ENCODE measurements around the gene TBC1D22A.

Gene TBC1D22A

DNA sequence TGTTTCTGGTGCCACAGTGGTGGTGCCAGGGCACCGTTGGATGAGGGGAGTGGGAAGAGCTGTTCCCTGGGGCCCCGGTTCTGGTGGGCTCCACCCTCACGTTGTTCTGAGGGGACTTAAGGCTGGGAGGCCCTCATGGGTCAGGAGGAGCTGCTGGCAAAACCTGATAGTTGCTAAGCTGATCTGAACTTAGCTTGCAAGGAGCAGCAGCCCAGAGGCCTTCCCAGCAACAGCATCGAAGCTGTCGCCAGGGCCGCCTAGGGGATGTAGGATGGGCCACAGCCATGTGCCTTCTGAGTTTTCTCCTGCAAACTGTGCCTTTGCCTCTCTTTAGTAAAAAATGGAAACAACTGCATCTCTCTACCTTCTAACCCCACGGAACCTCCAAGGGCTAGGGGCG is 240.2 kb downstream of the TBC1D22A start:
- DNase-seq = no peak

DNA sequence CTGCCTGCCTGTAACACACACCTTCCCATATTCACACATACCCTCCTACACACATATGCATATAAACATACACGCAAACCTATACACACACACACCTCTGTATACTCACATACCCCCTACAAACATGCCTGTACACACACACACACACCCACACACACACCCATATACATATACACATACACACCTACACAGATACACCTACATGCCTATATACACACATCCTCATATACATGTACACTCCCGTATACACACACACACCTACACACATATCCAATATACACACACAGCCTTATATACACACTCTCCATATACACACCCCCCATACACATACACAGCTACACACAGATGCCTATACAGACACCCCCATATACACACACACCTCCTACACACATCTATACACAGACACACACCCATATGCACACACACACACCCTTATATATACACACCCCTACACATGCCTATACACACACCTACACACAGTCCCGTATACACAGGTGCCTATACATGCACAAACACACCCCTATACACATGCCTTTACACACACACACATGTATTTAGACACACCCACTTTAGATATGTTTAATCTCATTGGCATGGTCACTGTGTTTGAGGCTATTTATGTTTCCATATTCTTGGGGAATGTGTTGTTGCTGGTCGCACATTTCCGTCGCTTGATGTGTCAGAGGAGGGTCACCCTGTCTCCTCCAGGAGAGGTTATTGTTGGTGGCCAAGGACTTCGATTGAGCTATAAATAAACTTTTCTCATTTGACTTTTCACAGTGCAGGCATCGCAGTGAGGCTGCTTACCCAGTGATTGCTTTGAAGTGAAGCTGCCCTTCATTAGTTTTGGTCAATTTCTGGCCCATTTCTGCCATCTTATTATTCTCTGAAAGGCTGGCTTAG is 243.3 kb downstream of the TBC1D22A start:
- DNase-seq = no peak

DNA sequence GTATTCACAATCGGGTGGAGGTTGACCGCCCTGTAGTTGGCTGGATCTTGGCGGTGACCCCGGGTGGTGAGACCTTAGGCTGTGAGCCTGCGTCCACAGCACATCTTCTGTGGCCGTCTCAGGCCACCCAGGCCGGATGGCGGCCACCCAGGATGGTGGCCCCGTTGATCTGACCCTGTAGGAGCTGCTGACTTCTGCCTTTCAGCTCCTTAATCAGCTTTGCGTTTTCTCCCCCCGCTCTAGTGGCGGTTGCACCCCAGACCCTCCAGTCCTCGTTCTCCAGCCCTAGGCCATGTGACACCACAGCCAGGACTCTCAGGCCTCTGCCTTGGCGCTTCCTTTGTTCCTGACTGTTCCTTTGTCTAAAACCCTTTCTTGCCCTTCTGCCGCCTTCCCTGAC is 244.0 kb downstream of the TBC1D22A start:
- no peak for DNase-seq

DNA sequence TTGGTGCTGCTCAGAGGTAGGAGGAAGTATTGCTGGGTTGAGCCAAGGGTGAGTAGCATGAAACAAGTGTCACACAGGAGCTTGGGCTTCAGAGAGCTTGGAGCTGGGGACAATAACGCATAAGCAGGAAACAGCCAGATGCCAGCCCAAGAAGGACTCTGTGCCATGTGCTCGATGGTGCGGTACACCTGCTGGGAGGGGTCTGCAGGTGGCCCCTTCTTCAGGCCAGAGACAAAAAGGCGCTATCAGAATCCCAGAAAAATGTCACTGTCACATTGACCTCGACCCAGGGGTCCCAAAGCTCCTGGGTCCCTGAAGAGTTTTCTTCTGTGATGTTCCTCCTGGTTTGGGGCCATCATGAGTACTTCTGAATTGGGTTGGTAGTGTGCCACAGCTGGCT is 244.4 kb downstream of the TBC1D22A start:
- DNase-seq = no peak

DNA sequence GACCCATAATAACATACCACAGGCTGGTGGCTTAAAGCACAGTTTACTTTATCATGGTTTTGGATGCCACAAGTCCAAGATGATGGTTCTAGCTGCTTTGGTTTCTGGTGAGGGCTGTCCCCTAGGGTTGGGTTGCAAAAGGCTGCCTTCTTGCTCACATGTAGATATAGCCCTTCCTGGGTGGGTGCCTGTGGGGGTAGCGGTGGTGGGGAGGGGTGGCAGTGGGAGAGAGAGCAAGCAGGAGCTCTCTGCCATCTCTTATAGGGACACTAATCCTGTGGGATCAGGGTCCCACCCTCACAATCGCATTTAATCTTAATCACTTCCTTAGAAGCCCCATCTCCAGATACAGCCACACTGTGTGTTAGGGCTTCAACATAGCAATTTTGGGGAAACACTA is 245.0 kb downstream of the TBC1D22A start:
- no peak for DNase-seq

DNA sequence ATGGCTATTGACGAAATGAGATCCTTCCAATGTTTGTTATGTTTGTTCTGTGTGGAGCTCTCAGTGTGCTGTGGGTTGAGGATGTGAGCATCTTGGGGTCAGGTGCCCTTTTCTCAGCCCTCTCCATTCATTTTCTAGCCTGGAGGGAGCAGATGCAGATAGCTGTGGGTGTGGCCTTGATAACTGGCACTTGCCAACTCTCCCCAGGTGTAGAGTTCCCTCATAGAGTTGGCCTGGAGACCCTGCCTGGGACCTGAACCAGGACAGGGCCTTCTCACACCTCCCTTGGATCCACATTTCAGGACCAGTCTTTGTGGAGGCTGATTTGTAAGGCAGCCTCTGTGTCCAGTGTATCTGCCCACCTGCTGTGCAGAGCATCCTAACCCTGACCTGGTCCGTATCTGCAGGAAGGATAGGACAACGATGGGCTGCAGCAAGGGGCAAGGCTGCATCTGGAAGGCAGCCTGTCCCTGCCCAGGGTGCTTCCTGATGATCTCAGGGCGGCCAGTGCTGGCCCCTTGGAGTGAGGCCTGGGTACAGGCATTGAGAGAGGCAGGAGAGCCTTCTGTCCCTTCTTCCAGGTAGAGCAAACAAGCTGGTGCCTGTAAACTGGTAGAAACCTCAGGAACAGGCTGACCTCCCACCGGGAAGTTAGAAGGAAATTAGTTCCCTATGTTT is 245.9 kb downstream of the TBC1D22A start:
- no peak for DNase-seq

DNA sequence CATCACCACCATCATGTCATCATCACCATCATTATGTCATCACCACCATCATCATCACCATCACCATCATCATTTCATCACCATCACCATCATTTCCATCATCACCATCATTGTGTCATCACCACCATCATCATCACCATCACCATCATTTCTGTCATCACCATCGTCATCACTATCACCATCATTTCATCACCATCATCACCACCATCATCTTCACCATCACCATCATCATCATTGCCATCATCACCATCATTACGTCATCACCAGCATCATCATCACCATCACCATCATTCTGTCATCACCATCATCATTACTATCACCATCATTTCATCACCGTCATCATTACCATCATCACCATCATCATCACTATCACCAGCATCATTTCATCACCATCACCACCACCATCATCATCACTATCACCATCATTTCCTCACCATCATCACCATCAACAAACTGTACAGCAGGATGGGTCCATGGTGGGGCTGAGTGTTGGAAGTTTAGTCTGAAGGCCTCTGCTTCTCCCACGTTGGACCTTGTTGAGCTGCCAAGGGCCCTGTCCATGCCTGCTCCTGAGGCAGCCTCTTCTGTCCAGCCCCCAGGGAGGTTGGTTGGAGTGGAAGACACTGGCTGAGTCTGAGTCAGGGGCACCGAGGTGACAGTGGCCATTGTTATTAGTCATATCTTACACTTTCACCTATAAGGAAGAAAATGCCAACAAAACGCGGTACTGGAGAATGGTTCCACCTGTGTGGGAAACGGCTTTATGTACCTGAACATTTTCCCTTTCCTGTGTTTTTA is 247.1 kb downstream of the TBC1D22A start:
- DNase-seq = no peak

DNA sequence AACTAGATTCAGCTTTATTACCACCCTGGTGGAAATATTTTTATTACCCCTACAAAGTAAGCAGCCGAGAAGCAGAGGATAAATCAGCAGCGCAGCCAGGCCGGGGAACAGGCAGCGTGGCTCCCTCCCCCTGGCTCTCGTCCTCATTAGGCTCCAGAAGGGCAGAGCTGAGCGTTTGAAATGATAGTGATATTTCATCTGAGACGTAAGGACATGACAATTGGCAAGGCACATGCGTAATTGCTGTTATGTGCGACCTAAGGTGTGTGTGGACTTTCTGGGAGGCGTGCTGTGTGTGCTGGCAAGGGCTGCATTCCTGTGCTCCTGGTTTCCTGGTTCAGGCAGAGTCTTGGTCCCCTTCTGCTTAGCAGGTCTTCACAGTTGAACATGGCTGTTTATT is 247.8 kb downstream of the TBC1D22A start:
- no peak for DNase-seq

DNA sequence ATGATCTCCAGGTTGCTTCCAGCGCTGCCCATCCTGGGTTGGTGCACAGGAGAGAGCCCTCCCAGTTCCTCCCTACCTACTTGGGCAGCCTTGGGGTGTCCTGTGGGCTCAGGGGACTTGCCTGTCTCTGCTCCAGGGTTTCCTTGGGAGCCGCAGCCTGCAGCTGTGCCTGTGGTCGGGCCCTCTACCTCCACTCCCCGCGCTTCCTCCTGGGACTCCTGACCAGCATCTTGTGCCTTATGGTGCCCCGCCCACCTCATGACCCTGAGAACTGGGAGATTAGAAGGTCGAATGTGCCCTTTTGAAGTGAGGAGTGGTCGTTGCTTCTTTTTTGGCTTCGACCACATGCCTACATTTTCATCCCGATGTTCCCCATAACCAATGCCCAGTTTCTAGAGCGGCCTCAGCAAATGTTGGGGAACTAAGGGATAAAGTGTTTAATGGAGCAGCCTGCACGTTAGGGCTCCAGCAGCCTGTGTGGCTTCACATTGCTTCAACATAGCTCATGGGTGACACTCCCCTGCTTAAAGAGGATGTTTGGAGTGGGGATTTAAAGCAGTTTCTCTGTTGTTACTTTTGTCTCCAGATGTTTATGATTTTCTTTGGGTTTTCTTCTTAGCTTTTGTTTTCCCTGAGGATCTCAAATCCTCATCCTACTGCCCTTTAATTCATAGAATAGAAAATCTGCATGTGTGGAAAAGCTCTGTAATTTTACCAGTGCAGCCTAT is 248.8 kb downstream of the TBC1D22A start:
- DNase-seq = no peak

DNA sequence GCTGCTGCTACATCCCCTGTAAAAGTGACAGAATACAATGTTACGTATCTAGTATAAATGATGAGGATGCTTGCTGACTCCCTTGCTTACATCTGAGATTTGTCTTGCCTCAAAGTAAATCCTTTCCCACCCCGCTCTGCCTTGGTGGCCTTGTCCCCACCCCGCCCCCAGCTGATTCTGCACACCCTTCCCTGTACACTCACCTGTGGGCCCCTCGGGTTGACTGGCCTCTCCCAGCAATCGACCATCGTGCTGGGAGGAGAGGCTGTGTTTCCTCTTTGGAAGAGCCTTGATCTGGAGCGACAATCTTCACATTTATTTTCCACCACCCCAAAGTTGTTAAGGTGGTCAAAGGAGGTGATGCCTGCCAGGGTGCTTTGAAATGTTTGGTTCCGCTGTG is 249.4 kb downstream of the TBC1D22A start:
- no peak for DNase-seq

DNA sequence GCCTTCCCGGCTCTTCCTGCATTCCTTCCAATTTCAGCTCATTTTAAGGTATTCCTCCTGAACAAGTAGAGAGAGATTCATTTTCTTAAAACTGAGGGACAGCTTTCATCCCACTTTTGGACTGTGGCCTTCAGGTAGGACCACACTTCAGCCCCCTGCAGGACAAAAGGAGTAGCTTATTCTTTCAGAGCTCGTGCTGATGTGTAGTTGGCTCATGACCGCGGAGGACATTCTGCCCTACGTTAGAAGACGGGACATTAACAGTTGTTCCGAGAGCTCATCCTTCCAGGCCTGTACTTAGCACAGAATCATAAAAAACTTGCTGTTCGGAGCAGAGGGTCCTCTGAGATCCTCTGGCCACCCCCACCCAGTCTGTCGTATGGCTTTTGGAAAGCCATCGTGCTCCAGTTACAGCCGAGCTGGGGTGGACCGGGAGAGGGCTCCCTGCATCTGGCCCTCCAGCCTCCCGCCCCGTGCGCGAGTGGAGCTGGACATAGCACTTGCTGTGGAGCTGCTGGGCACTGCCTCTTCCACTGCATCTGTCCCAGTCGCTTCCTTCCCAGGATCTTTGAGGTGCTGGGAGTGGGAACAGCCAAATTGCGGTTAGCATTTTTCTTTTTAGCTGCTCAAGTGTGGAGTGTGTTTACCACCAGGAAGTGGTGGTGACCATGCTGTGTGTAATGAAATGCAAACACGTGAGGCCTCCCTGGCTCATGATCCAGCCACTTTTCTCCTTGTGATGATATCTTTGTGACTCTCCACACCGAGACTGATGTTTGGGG is 250.3 kb downstream of the TBC1D22A start:
- DNase-seq = no peak

DNA sequence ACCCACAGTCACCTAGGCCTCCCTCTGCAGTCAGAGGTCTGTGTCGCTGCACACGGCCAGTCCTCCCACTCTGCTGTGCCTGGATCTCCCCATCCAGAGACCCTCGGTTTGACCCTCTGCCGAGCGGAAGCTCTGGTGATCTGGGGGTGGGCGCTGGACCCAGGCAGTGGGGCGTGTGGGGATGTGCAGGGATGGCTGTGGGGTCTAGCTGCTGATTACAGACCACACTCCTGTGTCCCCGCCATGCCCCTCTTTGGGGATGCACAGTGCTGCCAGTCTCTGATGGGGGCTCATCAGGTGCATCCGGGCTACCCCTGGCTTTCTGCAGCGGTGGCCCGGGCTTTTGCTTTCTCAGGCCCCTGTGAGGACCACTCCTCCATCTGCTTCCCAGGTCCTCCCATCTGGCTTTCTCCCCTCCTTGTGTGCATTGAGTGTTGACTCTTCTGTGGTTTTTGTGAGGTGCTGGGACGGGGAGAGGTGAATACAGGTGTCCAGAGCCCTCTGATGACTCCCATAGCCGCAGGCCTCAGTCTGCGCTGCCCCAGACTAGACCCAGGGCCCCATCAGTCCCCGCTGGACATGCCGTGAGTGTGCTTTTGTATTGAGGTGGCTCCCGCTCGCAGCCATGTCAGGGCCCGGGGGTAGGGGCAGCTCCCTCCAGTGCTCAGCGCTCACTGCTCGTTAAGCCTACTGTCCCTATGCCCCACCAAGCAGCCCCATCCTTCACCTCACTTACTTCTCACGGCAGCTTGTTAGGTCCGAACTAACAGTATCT is 251.6 kb downstream of the TBC1D22A start:
- no peak for DNase-seq

DNA sequence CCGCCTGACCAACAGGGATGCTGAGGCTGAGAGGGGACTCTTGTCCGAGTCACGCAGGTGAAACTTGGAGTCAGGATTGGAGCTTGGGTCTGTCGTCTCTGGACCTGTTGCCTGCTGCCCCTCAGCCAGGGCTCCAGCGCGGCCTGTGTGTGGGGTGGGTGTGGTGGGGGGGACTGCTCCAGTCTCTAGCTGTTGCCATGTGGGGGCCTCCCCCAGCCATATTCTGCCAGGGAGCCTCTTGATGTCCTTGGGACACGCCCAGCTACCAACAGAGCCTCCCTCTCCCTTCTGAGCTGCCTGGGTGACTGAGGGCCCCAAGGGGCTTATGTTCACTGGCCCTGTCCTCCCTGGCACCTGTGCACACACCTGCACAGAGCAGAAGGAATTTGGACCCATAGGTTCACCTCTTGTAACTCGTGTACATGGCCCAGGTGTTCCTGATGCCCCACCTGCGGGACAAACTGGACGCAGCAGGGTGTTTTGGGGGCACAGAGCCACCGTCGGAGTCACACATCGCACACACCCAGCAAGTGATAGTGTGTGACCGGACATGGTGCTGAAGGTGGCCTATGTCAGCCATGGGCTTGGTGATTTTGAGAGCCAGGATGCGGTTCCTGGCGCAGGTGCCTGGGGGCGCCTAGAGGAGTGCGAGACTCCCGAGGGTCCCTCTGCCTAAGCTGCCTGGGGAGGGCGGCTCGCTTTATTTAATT is 252.3 kb downstream of the TBC1D22A start:
- DNase-seq = no peak

DNA sequence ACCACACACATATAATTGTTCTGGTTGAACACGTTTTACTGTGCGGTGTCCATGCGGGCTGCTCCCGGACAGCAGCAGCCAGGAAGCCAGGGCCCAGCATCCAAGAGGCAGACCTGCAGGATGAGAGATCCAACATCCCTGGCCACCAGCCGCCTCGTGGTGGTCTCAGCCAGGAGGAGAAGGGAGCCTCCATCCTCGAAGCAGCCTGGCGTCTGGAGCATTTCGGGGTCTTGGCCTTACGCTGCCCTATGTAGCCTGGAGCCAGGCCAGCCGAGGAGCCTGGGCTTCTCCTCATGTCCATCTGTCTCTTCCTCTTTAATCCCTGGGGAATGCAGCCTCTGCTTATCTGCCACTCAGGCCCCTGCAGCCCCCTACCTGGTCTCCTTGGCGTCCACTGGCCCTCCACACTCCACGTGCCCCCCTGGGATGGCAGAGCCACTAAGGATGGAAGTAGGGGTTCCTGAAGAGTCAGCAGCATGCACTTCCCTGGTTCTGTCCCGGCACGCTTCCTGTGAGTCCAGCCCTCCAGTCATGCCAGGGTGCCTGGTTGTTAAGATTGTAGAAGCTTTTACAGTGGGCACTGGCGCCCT is 253.2 kb downstream of the TBC1D22A start:
- no peak for DNase-seq

DNA sequence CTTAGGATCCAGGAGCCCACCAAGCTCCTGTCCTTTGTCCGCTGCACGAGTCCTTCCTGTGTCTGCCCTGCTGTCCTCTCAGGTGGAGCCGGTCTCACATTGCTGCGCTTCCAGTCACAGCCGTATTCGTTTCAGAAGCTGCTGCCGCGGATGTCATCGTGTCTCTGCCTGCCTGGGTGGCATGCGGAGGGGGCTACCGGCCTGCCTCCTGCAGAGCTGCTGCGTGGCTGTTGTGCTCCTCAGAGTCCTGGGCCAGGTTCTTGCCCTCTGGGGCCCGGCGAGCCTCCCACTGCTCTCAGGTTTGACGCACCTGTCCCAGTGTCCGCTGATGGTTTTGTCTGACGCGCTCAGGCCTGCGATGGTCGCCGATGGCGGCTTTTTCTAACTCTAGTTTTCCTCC is 254.2 kb downstream of the TBC1D22A start:
- DNase-seq = no peak

DNA sequence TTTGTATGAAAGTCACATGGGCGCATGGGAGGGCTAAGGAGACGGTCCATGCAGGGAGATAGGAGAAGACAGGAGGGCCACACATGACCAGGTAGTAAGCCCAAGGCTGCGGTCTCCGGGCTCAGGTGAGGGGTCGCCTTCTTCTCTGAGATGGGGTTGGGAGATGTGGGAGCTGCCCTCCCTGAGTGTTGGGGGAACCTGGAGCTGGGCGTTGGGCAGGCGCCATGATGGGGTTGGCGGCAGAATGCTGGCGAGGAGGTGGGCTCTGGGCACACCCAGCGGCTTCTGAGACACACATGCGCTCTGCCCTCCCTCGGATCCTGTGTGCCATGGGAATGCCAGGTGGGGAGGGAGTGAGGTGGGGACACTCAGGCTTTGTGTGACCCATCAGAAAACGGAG is 254.8 kb downstream of the TBC1D22A start:
- DNase-seq = no peak

DNA sequence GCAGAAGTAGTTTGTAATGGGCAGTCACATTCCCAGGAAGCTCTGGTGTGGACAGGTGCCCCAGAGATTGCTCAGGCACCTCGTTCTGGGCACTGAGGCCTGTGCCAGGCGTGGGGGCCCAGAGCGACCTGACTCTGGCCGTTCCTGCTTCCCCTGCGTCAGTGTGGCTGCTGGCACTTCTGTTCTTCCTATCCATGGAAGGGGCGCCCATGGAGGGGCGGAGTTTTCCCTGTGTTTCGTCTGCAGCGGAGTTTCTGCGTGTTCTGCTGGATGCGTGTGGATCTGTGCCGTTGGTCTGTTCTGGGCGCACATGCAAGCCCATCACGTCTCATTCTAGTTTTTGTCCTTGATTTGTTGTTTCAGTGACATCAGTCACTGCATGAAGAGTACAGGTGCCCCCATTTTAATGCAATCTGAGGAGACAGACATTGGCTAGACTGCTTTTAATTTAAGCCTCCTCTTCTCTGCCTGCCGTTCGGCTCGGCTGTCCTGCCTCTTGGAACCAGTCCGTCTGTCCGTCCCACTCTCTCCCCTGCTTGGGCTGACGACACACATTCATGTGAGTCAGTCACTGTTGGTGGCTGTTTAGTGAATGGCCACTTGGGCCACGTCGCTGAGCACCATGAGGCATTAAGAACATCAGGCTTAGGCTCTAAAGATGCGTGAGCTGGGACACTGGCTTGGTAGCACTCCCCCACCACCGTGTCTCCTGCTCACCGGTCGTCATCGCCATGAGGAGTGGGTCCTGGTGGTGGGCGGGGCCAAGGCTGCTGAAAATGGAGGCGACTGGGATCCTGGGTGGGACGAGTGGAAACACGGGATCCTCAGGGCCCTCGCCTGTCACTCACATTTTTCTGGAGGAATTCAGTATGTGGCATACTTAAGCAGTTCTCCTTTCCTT is 255.8 kb downstream of the TBC1D22A start:
- DNase-seq = no peak

DNA sequence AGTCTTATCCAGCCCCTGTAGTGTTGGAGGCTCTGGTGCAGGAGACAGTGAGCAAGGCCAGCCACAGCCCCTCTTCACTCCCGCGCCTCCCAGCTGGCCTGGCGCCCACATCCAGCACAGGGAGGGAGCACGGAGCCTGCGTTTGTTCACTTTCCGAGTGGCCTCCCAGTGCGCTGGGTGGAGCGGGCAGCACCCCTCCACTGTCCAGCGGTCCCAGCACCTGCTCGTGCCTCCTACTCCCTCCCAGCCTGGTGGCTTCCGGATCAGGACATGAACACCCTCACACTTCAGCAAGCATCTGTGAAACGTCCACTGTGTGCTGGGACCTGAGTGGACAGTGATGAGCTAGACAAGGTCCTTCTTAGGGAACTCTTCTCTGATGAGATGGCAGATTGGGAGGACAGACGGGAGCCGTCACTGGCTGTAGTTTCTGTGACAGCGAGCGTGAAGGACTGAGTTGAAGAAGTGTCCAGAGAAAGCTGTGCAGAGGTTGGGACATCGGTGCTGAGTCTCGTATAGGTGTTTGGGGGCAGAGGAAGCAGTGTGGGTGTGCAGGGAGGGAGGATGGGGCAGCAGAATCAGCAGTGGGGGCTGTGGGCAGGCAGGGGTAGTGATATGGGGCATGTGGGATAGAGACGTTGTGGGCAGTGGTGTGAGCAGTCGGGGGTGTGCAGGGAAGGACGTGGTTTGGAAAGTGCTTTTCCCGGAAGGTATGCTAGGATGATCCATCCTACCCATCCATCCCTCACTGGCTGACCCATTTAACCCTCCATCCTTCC is 256.8 kb downstream of the TBC1D22A start:
- DNase-seq = no peak

Measured in NK-92 treated with Interleukin-12 subunit alpha and Interleukin-12 subunit beta, amount 100 ng/mL, for 24 hours (cell line).